Measurements from ENCODE around the gene DELE1.

The DELE1 gene

DNA sequence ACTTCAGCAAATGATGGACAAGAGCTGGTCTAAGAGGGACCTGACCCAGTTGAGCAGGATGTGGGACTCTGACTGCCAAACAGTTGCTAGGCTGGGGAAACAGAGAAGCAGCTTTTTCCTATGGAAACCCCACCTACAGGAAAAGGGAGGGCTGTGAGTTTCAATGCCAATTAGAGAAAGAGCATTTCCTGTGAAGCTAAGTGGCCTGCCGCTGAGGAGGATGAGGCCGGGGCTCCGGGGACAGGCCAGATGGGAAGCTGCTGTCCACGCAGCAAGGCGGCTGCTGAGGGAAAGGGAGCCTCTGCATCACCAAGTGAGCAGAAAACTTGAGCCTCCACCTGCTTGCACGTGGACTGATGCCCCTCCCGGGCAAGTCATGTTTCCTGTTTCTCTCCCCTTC is 34.4 kb downstream of the DELE1 start, which contains the start of gene PCDH12:
PCDH12 (minus strand) TSS at position 90 of the 400 bp plus-strand sequence. CDS start 351 bp downstream, outside the sequence.
- peak within 1 kb of the TSS; percentile 73 for H3K9ac ChIP-seq (ENCODE audit: low read depth, low read length, poor library complexity, severe bottlenecking)
- TF ChIP-seq, protein P1, sequence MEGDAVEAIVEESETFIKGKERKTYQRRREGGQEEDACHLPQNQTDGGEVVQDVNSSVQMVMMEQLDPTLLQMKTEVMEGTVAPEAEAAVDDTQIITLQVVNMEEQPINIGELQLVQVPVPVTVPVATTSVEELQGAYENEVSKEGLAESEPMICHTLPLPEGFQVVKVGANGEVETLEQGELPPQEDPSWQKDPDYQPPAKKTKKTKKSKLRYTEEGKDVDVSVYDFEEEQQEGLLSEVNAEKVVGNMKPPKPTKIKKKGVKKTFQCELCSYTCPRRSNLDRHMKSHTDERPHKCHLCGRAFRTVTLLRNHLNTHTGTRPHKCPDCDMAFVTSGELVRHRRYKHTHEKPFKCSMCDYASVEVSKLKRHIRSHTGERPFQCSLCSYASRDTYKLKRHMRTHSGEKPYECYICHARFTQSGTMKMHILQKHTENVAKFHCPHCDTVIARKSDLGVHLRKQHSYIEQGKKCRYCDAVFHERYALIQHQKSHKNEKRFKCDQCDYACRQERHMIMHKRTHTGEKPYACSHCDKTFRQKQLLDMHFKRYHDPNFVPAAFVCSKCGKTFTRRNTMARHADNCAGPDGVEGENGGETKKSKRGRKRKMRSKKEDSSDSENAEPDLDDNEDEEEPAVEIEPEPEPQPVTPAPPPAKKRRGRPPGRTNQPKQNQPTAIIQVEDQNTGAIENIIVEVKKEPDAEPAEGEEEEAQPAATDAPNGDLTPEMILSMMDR (conservative IDR thresholded peaks at IDR 0.05; ENCODE audit: low read length): no peak
- no peak for TF ChIP-seq EZH2phosphoT487 (IDR thresholded peaks at IDR 0.05; ENCODE audit: borderline replicate concordance)
- H3K36me3 ChIP-seq (ENCODE audit: insufficient read depth, low read length): no peaks in the 10 kb centered on the region
- peak within 1 kb of the TSS; percentile 88 for H3K4me2 ChIP-seq (ENCODE audit: low read depth, low read length, poor library complexity, severe bottlenecking)
- no peaks in the 10 kb centered on the region for H3K79me2 ChIP-seq (ENCODE audit: insufficient read depth, low read length)
- peaks cover 44% of the 10 kb centered on the region for H3K4me1 ChIP-seq (ENCODE audit: insufficient read depth, low read length, poor library complexity, severe bottlenecking)
- no peaks in the 10 kb centered on the region for H3K9me2 ChIP-seq (replicated peaks; ENCODE audit: low read depth, low read length)
- H2AFZ ChIP-seq (ENCODE audit: low read length): peak within 1 kb of the TSS; percentile 73
- H3K9me3 ChIP-seq (ENCODE audit: insufficient read depth, low read depth, low read length): no peaks in the 10 kb centered on the region
- no peaks in the 10 kb centered on the region for H3K27me3 ChIP-seq (ENCODE audit: insufficient read depth, low read length, poor library complexity, severe bottlenecking)
- H3K4me3 ChIP-seq (ENCODE audit: low read length, poor library complexity, severe bottlenecking): peak within 1 kb of the TSS; percentile 73
- no peaks in the 10 kb centered on the region for H4K20me1 ChIP-seq (ENCODE audit: insufficient read depth, low read length, poor library complexity, severe bottlenecking)
- H3F3A ChIP-seq (ENCODE audit: low read depth): no peaks in the 10 kb centered on the region

DNA sequence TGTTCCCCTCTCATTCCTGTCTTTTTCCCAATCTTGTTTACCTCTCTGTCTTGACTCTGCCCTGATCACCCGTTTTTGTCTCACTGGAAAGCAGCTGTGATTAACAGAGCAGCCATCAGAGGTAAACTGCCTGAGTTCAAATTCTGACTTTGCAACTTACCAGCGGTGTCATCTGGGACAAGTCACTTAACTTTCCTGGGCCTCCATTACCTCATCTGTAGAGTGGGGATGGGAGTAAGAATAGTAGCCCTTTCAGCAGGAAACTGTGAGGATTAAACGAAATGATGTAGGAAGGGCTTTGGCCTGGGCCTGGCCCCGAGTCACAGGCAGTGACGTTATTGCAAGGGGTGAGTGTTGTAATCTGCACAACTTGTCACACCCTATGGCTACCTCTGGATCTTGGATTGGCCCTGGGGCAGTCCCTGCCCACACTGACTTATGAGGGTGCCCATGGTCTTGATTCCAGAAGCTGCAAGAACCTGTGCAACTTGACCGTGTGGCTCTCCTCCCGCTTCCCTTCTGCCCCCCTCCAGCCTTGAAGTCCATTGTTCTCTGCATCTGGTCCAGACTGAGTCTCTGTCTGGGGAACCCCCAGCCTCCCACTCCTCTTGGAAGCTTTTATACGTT is 35.0 kb downstream of the DELE1 start:
- Histone ChIP-seq H3K4me1 (ENCODE audit: insufficient read depth, low read length, poor library complexity, severe bottlenecking) (peaks cover 43% of the 10 kb centered on the region), H2AFZ (ENCODE audit: low read length) (peak overlapping the region; percentile 73), H3F3A (ENCODE audit: low read depth) (no peaks in the 10 kb centered on the region), H3K4me3 (ENCODE audit: low read length, poor library complexity, severe bottlenecking) (peak overlapping the region; percentile 73), H3K27me3 (ENCODE audit: insufficient read depth, low read length, poor library complexity, severe bottlenecking) (no peaks in the 10 kb centered on the region), H3K9me2 (replicated peaks; ENCODE audit: low read depth, low read length) (no peaks in the 10 kb centered on the region), H3K79me2 (ENCODE audit: insufficient read depth, low read length) (no peaks in the 10 kb centered on the region), H3K9me3 (ENCODE audit: insufficient read depth, low read depth, low read length) (no peaks in the 10 kb centered on the region), H3K4me2 (ENCODE audit: low read depth, low read length, poor library complexity, severe bottlenecking) (peak overlapping the region; percentile 88), H3K9ac (ENCODE audit: low read depth, low read length, poor library complexity, severe bottlenecking) (peak overlapping the region; percentile 73), H4K20me1 (ENCODE audit: insufficient read depth, low read length, poor library complexity, severe bottlenecking) (no peaks in the 10 kb centered on the region), H3K36me3 (ENCODE audit: insufficient read depth, low read length) (no peaks in the 10 kb centered on the region)
- no peak for TF ChIP-seq EZH2phosphoT487 (IDR thresholded peaks at IDR 0.05; ENCODE audit: borderline replicate concordance)

DNA sequence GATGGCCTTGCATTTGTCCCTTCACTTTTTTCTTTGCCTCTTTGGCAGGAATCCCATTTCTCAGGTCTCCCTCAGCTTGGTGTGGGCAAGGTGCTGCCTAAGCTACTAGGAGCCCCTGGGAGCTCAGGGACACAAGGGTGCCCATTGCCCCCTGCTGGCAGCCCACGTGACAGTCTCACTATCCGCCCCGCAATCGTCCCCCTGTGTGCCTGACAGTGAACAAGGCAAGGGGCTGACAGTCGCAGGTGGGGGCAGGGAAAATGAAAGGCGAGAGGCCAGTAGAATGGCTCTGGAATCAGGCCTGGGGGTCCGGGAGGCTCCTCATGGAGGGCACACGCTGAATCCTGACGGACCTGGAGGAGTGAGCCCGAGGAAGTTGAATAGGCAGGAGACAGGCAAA is 36.3 kb downstream of the DELE1 start:
- TF ChIP-seq, protein P1 (conservative IDR thresholded peaks at IDR 0.05; ENCODE audit: low read length): peak; percentile 70
- no peak for TF ChIP-seq EZH2phosphoT487 (IDR thresholded peaks at IDR 0.05; ENCODE audit: borderline replicate concordance)
- Histone ChIP-seq H2AFZ (ENCODE audit: low read length) (no peak overlapping the region), H3K79me2 (ENCODE audit: insufficient read depth, low read length) (no peaks in the 10 kb centered on the region), H3K9me3 (ENCODE audit: insufficient read depth, low read depth, low read length) (no peaks in the 10 kb centered on the region), H3K9ac (ENCODE audit: low read depth, low read length, poor library complexity, severe bottlenecking) (no peak overlapping the region), H3F3A (ENCODE audit: low read depth) (no peaks in the 10 kb centered on the region), H3K4me1 (ENCODE audit: insufficient read depth, low read length, poor library complexity, severe bottlenecking) (peaks cover 38% of the 10 kb centered on the region), H4K20me1 (ENCODE audit: insufficient read depth, low read length, poor library complexity, severe bottlenecking) (no peaks in the 10 kb centered on the region), H3K4me2 (ENCODE audit: low read depth, low read length, poor library complexity, severe bottlenecking) (peak overlapping the region; percentile 88), H3K27me3 (ENCODE audit: insufficient read depth, low read length, poor library complexity, severe bottlenecking) (no peaks in the 10 kb centered on the region), H3K36me3 (ENCODE audit: insufficient read depth, low read length) (no peaks in the 10 kb centered on the region), H3K9me2 (replicated peaks; ENCODE audit: low read depth, low read length) (no peaks in the 10 kb centered on the region), H3K4me3 (ENCODE audit: low read length, poor library complexity, severe bottlenecking) (no peak overlapping the region)
